ENCODE data around the gene CAMK1G.

CAMK1G gene

DNA sequence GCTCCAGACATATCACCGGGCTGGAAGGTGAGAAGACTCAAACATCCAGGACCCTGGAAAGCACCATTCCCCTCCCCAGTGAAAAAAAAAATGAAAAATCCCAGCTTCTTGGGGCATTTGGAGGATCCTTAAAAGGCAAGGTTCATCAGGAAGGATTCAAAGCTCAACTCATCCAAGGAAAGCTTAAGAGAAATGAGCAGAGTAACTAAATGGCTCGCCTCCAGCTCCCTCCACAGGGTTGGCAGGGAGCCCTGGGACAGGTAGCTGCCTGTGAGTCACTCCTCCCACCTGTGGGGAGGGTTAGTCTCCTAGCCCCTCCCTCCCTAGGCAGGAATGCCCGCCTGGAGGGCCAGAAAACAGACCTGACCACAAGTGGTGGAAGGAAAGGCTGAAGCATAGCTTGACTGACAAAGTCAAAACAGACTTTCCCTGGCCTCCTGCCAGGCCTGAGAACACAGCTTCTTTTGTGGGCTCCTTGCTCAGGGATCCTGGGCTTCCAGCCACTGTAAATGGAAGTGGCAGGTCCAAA, 69.4 kb downstream of the CAMK1G start:
- H3K4me3 ChIP-seq (replicated peaks; ENCODE audit: insufficient read depth, low read length), result no peak overlapping the region
- DNase-seq (ENCODE audit: low read depth in 1 of 2, low spot score in 1 of 2), result peak in 1 of 2 experiments; percentile 27

DNA sequence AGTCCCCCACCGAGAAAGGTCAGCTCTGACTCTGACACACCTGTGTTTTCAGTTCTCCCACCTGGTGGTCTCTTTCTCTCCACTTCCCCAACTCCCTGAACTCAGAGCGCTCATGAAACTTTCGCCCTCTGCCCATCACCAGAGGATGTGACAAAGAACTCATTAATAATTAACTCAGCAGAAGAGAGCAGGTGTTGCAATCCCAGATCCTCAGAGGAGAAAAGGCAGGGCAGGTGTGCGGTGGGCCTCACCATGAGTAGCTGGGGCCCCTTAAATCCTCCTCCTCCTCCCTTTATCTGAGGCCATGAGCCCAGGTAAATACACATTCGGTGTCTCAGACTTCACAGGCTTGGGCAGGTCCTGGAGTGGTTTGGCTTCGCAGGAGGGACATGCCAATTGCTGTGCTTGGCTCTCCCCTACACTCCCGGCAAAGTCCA, 70.4 kb downstream of the CAMK1G start:
- Histone ChIP-seq H3K27me3 (ENCODE audit: insufficient read depth, poor library complexity, severe bottlenecking) (no peaks in the 10 kb centered on the region), H3K4me3 (replicated peaks; ENCODE audit: insufficient read depth, low read length) (no peak overlapping the region), H3K27ac (replicated peaks) (no peak overlapping the region)
- TF ChIP-seq, protein P1, sequence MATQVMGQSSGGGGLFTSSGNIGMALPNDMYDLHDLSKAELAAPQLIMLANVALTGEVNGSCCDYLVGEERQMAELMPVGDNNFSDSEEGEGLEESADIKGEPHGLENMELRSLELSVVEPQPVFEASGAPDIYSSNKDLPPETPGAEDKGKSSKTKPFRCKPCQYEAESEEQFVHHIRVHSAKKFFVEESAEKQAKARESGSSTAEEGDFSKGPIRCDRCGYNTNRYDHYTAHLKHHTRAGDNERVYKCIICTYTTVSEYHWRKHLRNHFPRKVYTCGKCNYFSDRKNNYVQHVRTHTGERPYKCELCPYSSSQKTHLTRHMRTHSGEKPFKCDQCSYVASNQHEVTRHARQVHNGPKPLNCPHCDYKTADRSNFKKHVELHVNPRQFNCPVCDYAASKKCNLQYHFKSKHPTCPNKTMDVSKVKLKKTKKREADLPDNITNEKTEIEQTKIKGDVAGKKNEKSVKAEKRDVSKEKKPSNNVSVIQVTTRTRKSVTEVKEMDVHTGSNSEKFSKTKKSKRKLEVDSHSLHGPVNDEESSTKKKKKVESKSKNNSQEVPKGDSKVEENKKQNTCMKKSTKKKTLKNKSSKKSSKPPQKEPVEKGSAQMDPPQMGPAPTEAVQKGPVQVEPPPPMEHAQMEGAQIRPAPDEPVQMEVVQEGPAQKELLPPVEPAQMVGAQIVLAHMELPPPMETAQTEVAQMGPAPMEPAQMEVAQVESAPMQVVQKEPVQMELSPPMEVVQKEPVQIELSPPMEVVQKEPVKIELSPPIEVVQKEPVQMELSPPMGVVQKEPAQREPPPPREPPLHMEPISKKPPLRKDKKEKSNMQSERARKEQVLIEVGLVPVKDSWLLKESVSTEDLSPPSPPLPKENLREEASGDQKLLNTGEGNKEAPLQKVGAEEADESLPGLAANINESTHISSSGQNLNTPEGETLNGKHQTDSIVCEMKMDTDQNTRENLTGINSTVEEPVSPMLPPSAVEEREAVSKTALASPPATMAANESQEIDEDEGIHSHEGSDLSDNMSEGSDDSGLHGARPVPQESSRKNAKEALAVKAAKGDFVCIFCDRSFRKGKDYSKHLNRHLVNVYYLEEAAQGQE (IDR thresholded peaks at IDR 0.05; ENCODE audit: insufficient replicate concordance, low read depth), result no peak
- TF ChIP-seq POLR2AphosphoS5 (IDR thresholded peaks at IDR 0.05; ENCODE audit: low read depth) (no peak), SPI1 (IDR thresholded peaks at IDR 0.05; ENCODE audit: borderline replicate concordance, low read depth) (no peak), GABPA (IDR thresholded peaks at IDR 0.05; ENCODE audit: low read depth) (no peak)
- TF ChIP-seq, protein P2, sequence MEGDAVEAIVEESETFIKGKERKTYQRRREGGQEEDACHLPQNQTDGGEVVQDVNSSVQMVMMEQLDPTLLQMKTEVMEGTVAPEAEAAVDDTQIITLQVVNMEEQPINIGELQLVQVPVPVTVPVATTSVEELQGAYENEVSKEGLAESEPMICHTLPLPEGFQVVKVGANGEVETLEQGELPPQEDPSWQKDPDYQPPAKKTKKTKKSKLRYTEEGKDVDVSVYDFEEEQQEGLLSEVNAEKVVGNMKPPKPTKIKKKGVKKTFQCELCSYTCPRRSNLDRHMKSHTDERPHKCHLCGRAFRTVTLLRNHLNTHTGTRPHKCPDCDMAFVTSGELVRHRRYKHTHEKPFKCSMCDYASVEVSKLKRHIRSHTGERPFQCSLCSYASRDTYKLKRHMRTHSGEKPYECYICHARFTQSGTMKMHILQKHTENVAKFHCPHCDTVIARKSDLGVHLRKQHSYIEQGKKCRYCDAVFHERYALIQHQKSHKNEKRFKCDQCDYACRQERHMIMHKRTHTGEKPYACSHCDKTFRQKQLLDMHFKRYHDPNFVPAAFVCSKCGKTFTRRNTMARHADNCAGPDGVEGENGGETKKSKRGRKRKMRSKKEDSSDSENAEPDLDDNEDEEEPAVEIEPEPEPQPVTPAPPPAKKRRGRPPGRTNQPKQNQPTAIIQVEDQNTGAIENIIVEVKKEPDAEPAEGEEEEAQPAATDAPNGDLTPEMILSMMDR (IDR thresholded peaks at IDR 0.05; ENCODE audit: insufficient read depth, low read length), result no peak
- no peak for DNase-seq (ENCODE audit: low read depth in 1 of 2, low spot score in 1 of 2)

More for the DNA sequence above, 69.4 kb downstream of the CAMK1G start:
- TF ChIP-seq, protein P1 (IDR thresholded peaks at IDR 0.05; ENCODE audit: insufficient replicate concordance, low read depth), result peak; percentile 84
- TF ChIP-seq POLR2AphosphoS5 (IDR thresholded peaks at IDR 0.05; ENCODE audit: low read depth), result no peak
- Histone ChIP-seq H3K27me3 (ENCODE audit: insufficient read depth, poor library complexity, severe bottlenecking) (no peaks in the 10 kb centered on the region), H3K27ac (replicated peaks) (no peak overlapping the region)

DNA sequence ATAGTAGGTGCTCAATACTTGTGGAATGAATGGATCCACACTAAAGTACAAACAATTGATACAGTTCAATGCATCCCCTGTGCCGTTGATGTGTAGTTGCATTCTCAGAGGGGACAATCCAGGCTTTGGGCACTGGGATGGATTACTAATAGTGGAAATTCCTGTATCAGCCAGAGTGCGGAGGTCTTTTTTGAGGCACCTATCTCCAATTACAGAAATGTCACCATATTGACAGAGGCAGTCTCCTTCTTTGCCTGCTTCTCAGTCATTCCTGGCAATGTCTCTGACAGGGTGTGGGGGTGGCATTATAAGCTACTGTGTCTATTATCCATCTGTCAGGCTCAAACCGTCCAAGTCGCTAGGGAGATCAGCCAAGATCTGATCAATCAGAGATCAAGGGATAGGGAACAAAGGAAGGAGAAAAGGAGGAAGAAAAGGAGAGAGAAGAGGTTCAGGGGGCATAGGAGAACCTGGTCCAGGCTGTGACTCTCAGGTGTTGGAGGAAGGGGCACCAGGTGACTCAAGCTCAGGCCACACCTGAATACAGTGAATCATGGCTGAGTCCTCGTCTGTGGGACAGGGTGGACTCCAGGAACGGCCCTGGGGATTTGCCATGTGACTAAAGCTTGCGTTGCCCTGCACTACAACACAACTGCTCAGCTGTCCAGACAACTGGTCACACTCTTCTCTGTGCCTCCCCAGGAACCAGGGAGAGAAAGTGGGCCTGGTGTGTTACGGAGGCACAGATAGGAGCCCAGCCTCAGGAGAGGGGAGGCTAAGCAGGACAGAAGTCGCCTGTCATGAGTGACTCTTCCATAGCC, 72.1 kb downstream of the CAMK1G start:
- no peak overlapping the region for H3K27ac ChIP-seq (replicated peaks)
- no peak for DNase-seq (ENCODE audit: low read depth in 1 of 2, low spot score in 1 of 2)
- no peak overlapping the region for H3K4me3 ChIP-seq (replicated peaks; ENCODE audit: insufficient read depth, low read length)
- TF ChIP-seq, protein P1 (IDR thresholded peaks at IDR 0.05; ENCODE audit: insufficient replicate concordance, low read depth), result no peak
- TF ChIP-seq, protein P2 (IDR thresholded peaks at IDR 0.05; ENCODE audit: insufficient read depth, low read length), result no peak
- no peak for TF ChIP-seq GABPA (IDR thresholded peaks at IDR 0.05; ENCODE audit: low read depth)
- no peak for TF ChIP-seq SPI1 (IDR thresholded peaks at IDR 0.05; ENCODE audit: borderline replicate concordance, low read depth)
- no peak for TF ChIP-seq POLR2AphosphoS5 (IDR thresholded peaks at IDR 0.05; ENCODE audit: low read depth)
- no peaks in the 10 kb centered on the region for H3K27me3 ChIP-seq (ENCODE audit: insufficient read depth, poor library complexity, severe bottlenecking)

All from HL-60 (cell line).